ENCODE results near the gene SOHLH1. TPM values are rescaled to one million over a fixed set of nuclear protein-coding genes. Genes with fewer than 3 reads are reported as not detected.

Gene SOHLH1
- polyA plus RNA-seq, 1 experiment, result not detected

- DNase-seq (ENCODE audit: low read depth), result no peak
- no peaks in the 10 kb centered on the region for H3K27me3 ChIP-seq (ENCODE audit: control insufficient read depth, insufficient read depth, low read length)
These were observed 33.5 kb downstream of the SOHLH1 start for GRCh38 chr9:135665795-135666189.

GRCh38 chr9:135664801-135665794, 34.2 kb downstream of the SOHLH1 start:
- TF ChIP-seq CTCF (IDR thresholded peaks at IDR 0.05; ENCODE audit: insufficient read depth, low read depth, low read length), result no peak
- ChIA-PET CTCF (no interaction called here), POLR2A (no interaction called here)
- Histone ChIP-seq H3K27me3 (ENCODE audit: control insufficient read depth, insufficient read depth, low read length) (no peaks in the 10 kb centered on the region), H3K36me3 (ENCODE audit: control insufficient read depth, insufficient read depth, low read length) (no peaks in the 10 kb centered on the region), H3K4me3 (ENCODE audit: low read depth, low read length) (no peak overlapping the region)
- DNase-seq (ENCODE audit: low read depth), result no peak

More at GRCh38 chr9:135665795-135666189, 33.5 kb downstream of the SOHLH1 start:
- TF ChIP-seq CTCF (IDR thresholded peaks at IDR 0.05; ENCODE audit: insufficient read depth, low read depth, low read length), result no peak
- no peak overlapping the region for H3K4me3 ChIP-seq (ENCODE audit: low read depth, low read length)
- CTCF ChIA-PET, result no interaction called here
- no peaks in the 10 kb centered on the region for H3K36me3 ChIP-seq (ENCODE audit: control insufficient read depth, insufficient read depth, low read length)
- POLR2A ChIA-PET, result no interaction called here

GRCh38 chr9:135664266-135664665, 35.0 kb downstream of the SOHLH1 start:
- H3K36me3 ChIP-seq (ENCODE audit: control insufficient read depth, insufficient read depth, low read length), result no peaks in the 10 kb centered on the region
- no peak for TF ChIP-seq CTCF (IDR thresholded peaks at IDR 0.05; ENCODE audit: insufficient read depth, low read depth, low read length)
- ChIA-PET CTCF (no interaction called here), POLR2A (no interaction called here)
- DNase-seq (ENCODE audit: low read depth), result no peak
- no peak overlapping the region for H3K4me3 ChIP-seq (ENCODE audit: low read depth, low read length)
- H3K27me3 ChIP-seq (ENCODE audit: control insufficient read depth, insufficient read depth, low read length), result no peaks in the 10 kb centered on the region

GRCh38 chr9:135663857-135664256, 35.4 kb downstream of the SOHLH1 start:
- CTCF ChIA-PET, result no interaction called here
- Histone ChIP-seq H3K36me3 (ENCODE audit: control insufficient read depth, insufficient read depth, low read length) (no peaks in the 10 kb centered on the region), H3K4me3 (ENCODE audit: low read depth, low read length) (no peak overlapping the region), H3K27me3 (ENCODE audit: control insufficient read depth, insufficient read depth, low read length) (no peaks in the 10 kb centered on the region)
- TF ChIP-seq CTCF (IDR thresholded peaks at IDR 0.05; ENCODE audit: insufficient read depth, low read depth, low read length), result no peak
- POLR2A ChIA-PET, result no interaction called here
- no peak for DNase-seq (ENCODE audit: low read depth)

- CTCF ChIA-PET, result no interaction called here
- DNase-seq (ENCODE audit: low read depth), result no peak
- POLR2A ChIA-PET, result no interaction called here
- no peaks in the 10 kb centered on the region for H3K36me3 ChIP-seq (ENCODE audit: control insufficient read depth, insufficient read depth, low read length)
- H3K4me3 ChIP-seq (ENCODE audit: low read depth, low read length), result no peak overlapping the region
- no peak for TF ChIP-seq CTCF (IDR thresholded peaks at IDR 0.05; ENCODE audit: insufficient read depth, low read depth, low read length)
- no peaks in the 10 kb centered on the region for H3K27me3 ChIP-seq (ENCODE audit: control insufficient read depth, insufficient read depth, low read length)
These were observed 35.9 kb downstream of the SOHLH1 start for GRCh38 chr9:135663451-135663770.

Measured in BJ (cell line).